Pulmonary artery endothelial cell (primary cell): ENCODE data around the gene CCDC149. TPM values are rescaled to one million over a fixed set of nuclear protein-coding genes. Genes with fewer than 3 reads are reported as not detected.

ENCODE experiments used
- DNase-seq: peaks from one replicate; pipeline ENCODE4 v3.0.0-alpha.2; 2011; ENCODE audit warnings: low read depth, low spot score
- total RNA-seq: library from RNA; depleted of rRNA; stranded (reverse); fragments of >200 nt; gene quantifications from 2 replicates; pipeline ENCODE4 v1.2.3, GENCODE V29; 2014

Gene CCDC149
- total RNA-seq, 1 donor from 2014 or later, result 11.1 TPM

- no peak for DNase-seq
Observed at GRCh38 chr4:24845132-24845531, 67.7 kb downstream of the CCDC149 start.

- DNase-seq, result peak; percentile 37
Observed at GRCh38 chr4:24843096-24843495, 69.7 kb downstream of the CCDC149 start.

GRCh38 chr4:24842356-24842755 is 70.5 kb downstream of the CCDC149 start:
- no peak for DNase-seq

GRCh38 chr4:24840826-24841543 is 71.9 kb downstream of the CCDC149 start:
- DNase-seq, result no peak

- DNase-seq, result no peak
Observed at GRCh38 chr4:24840362-24840761, 72.5 kb downstream of the CCDC149 start.

- no peak for DNase-seq
Observed at GRCh38 chr4:24837781-24838180, 75.1 kb downstream of the CCDC149 start.

GRCh38 chr4:24837336-24837735 is 75.5 kb downstream of the CCDC149 start:
- no peak for DNase-seq

- DNase-seq, result no peak
Observed at GRCh38 chr4:24836661-24837242, 76.1 kb downstream of the CCDC149 start.

- no peak for DNase-seq
Observed at GRCh38 chr4:24835696-24836095, 77.1 kb downstream of the CCDC149 start.

- DNase-seq, result no peak
Observed at GRCh38 chr4:24831637-24832036, 81.2 kb downstream of the CCDC149 start.

- DNase-seq, result no peak
Observed at GRCh38 chr4:24824720-24825119, 88.1 kb downstream of the CCDC149 start.

GRCh38 chr4:24820541-24820940 is 92.3 kb downstream of the CCDC149 start:
- DNase-seq, result no peak

- DNase-seq, result no peak
Observed at GRCh38 chr4:24816797-24817196, 96.0 kb downstream of the CCDC149 start.

GRCh38 chr4:24813732-24814131 is 99.1 kb downstream of the CCDC149 start:
- DNase-seq, result no peak

- DNase-seq, result no peak
Observed at GRCh38 chr4:24810871-24811631, 101.8 kb downstream of the CCDC149 start.

- no peak for DNase-seq
Observed at GRCh38 chr4:24809815-24810405, 102.9 kb downstream of the CCDC149 start.

GRCh38 chr4:24809376-24809775 is 103.5 kb downstream of the CCDC149 start:
- DNase-seq, result no peak

GRCh38 chr4:24808955-24809354 is 103.9 kb downstream of the CCDC149 start:
- DNase-seq, result no peak

- DNase-seq, result no peak
Observed at GRCh38 chr4:24808261-24808660, 104.6 kb downstream of the CCDC149 start.

GRCh38 chr4:24807611-24808010 is 105.2 kb downstream of the CCDC149 start:
- no peak for DNase-seq

GRCh38 chr4:24806206-24806990 is 106.4 kb downstream of the CCDC149 start:
- DNase-seq, result no peak
